GM12878 (cell line): ENCODE measurements around the gene ABCC9. TPM values are rescaled to one million over a fixed set of nuclear protein-coding genes. Genes with fewer than 3 reads are reported as not detected.

Experiments
- ATAC-seq: fragments of 200-7000 bp; cut with Tn5 transposase; 3 replicates; pipeline ENCODE4 v1.9.1; 2020; ENCODE audit warnings: mild to moderate bottlenecking, moderate library complexity
- BruUV-seq: library from RNA; stranded (reverse); fragments of 400-500 nt; replicated peaks from 2 replicates; lab custom pipeline; 2021; lab: Mats Ljungman, UMichigan
- CTCF ChIA-PET: fragments of 300-600 bp; sonication (Branson Sonifier 250); formaldehyde crosslinking; extraction: SDS; loops from one replicate; lab custom pipeline; 2021; ENCODE audit warnings: inconsistent platforms; lab: Yijun Ruan, JAX
- POLR2A ChIA-PET: fragments of 350-600 bp; formaldehyde crosslinking; extraction: SDS; loops from one replicate; lab custom pipeline; 2021; ENCODE audit warnings: inconsistent platforms; lab: Charles Lee
- RAD21 ChIA-PET: fragments of 300-600 bp; sonication (Branson Sonifier 250); formaldehyde crosslinking; loops from one replicate; lab custom pipeline; 2023; ENCODE audit warnings: antibody characterized with exemption; ENCODE audit not compliant: unreplicated experiment; lab: Charles Lee
- SMC1A ChIA-PET: fragments of 300-600 bp; sonication (Branson Sonifier 250); formaldehyde crosslinking; loops from one replicate; lab custom pipeline; 2023; ENCODE audit not compliant: unreplicated experiment, uncharacterized antibody; lab: Charles Lee
- DNase-seq: peaks from one replicate; pipeline ENCODE4 v3.0.0-alpha.2; 2011; ENCODE audit warnings: low read depth, low spot score
- FAIRE-seq: peaks from 3 replicates; lab custom pipeline; 2011; peaks lifted over from hg19 to GRCh38; lab: Jason Lieb, UNC
- H2AFZ ChIP-seq: 2 replicates; pipeline ENCODE4 v1.6.0; 2011; ENCODE audit warnings: low read depth, low read length, control low read depth; ENCODE audit not compliant: control insufficient read depth
- H3K27ac ChIP-seq: 2 replicates; pipeline ENCODE4 v1.5.1; 2011; ENCODE audit warnings: control low read depth; ENCODE audit not compliant: control insufficient read depth, insufficient read depth
- H3K27me3 ChIP-seq, 2 experiments: replicated peaks in 1 of 2; 2 replicates each; pipeline versions ENCODE4 v1.6.0 to v1.6.1; 2011; ENCODE audit warnings: low read length in 1 of 2; ENCODE audit not compliant: control insufficient read depth in 2 of 2, insufficient read depth in 2 of 2
- H3K36me3 ChIP-seq, 2 experiments: 2 replicates each; pipeline ENCODE4 v1.5.1; 2011; ENCODE audit warnings: low read length in 1 of 2; ENCODE audit not compliant: control insufficient read depth in 2 of 2, insufficient read depth in 2 of 2
- H3K4me1 ChIP-seq: 2 replicates; pipeline ENCODE4 v1.6.1; 2011; ENCODE audit warnings: mild to moderate bottlenecking, low read length, moderate library complexity, mixed read lengths; ENCODE audit not compliant: control insufficient read depth, insufficient read depth
- H3K4me2 ChIP-seq: 2 replicates; pipeline ENCODE4 v1.6.0; 2011; ENCODE audit warnings: control low read depth; ENCODE audit not compliant: control insufficient read depth, insufficient read depth
- H3K4me3 ChIP-seq: fragments of 200-600 bp; sonication (generic); 2 replicates; pipeline ENCODE4 v1.5.1; 2016
- H3K79me2 ChIP-seq: 2 replicates; pipeline ENCODE4 v1.6.0; 2011; ENCODE audit warnings: low read length; ENCODE audit not compliant: control insufficient read depth, insufficient read depth
- H3K9ac ChIP-seq: 2 replicates; pipeline ENCODE4 v1.8.0; 2011; ENCODE audit warnings: low read length, control low read depth, mixed read lengths; ENCODE audit not compliant: control insufficient read depth, insufficient read depth
- H3K9me3 ChIP-seq: replicated peaks from 3 replicates; pipeline ENCODE4 v1.5.1; 2011; ENCODE audit warnings: mild to moderate bottlenecking, low read length; ENCODE audit not compliant: control insufficient read depth, insufficient read depth
- H4K20me1 ChIP-seq: 2 replicates; pipeline ENCODE4 v1.6.0; 2011; ENCODE audit not compliant: control insufficient read depth, insufficient read depth
- CREB1 ChIP-seq: IDR thresholded peaks from 2 replicates; pipeline ENCODE4 v1.6.1; 2012; ENCODE audit warnings: low read depth, mild to moderate bottlenecking, inconsistent platforms
- ESRRA ChIP-seq: IDR thresholded peaks from 2 replicates; pipeline ENCODE4 v1.6.1; 2012; ENCODE audit warnings: mild to moderate bottlenecking, low read length, improper control_type of control experiment
- PAX5 ChIP-seq: IDR thresholded peaks from 2 replicates; pipeline ENCODE4 v1.6.1; 2011; ENCODE audit warnings: low read depth, low read length, borderline replicate concordance
- POLR2AphosphoS2 ChIP-seq: IDR thresholded peaks from 2 replicates; pipeline ENCODE4 v1.6.1; 2011; ENCODE audit warnings: low read depth, mild to moderate bottlenecking, low read length, improper control_type of control experiment, moderate library complexity
- TARDBP ChIP-seq: IDR thresholded peaks from 2 replicates; pipeline ENCODE4 v1.6.1; 2016; ENCODE audit warnings: borderline replicate concordance
- WRNIP1 ChIP-seq: IDR thresholded peaks from 2 replicates; pipeline ENCODE4 v1.6.1; 2011; ENCODE audit warnings: low read depth, low read length, improper control_type of control experiment, borderline replicate concordance
- YBX1 ChIP-seq: fragments of 450-650 bp; IDR thresholded peaks from 2 replicates; pipeline ENCODE4 v1.6.1; 2016; ENCODE audit warnings: antibody characterized with exemption
- WGBS: methylation state at CpG from one replicate; pipeline ENCODE4 v1.1.6; 2016; ENCODE audit warnings: low lambda C conversion rate; ENCODE audit not compliant: insufficient replicate concordance, insufficient coverage; ENCODE audit errors: missing lambda C conversion rate; 5-methylcytosine and 5-hydroxymethylcytosine counted together
- in situ Hi-C: fragments of 300-500 bp; cut with MboI; formaldehyde crosslinking; loops from 9 replicates; pipeline ENCODE4 v1.14.3; 2018; ENCODE audit warnings: mixed read lengths
- intact Hi-C: fragments of 100-400 bp; cut with micrococcal nuclease; formaldehyde crosslinking; loops from one replicate; pipeline ENCODE4 v1.14.2; 2022; ENCODE audit not compliant: unreplicated experiment
- polyA plus RNA-seq, 11 experiments: library from polyadenylated mRNA; depleted of rRNA in 4 of 11; unstranded in 6 of 11; stranded (reverse) in 5 of 11; fragments of >200 nt; fragmentation: Nextera tagmentation in 4 of 11; fragmentation: Illumina TruSeq in 1 of 11; extraction: Ambion mirVana in 4 of 11; extraction: Trizol in 1 of 11; gene quantifications; 1 replicate in 1 of 11; 2 replicates in 10 of 11; pipeline versions ENCODE4 v1.2.1 to v1.2.3, GENCODE V29; 2011 to 2016; ENCODE audit warnings: inconsistent platforms in 2 of 11, missing spikeins in 2 of 11, low read depth in 1 of 11
- total RNA-seq, 4 experiments: library from RNA; depleted of rRNA in 3 of 4; stranded (reverse); fragments of >200 nt in 3 of 4; fragmentation: Illumina TruSeq in 1 of 4; extraction: Trizol in 1 of 4; gene quantifications; 2 replicates each; pipeline versions ENCODE4 v1.2.1 to v1.2.3, GENCODE V29; 2013 to 2021
- TF ChIP-seq, protein P1 (sequence below): IDR thresholded peaks from 2 replicates; pipeline ENCODE4 v1.6.1; 2011; ENCODE audit warnings: low read depth, low read length, improper control_type of control experiment, borderline replicate concordance

ABCC9 gene
- total and polyA plus RNA-seq, 10 of the 15 experiments (the other 5 are each of a cell fraction or from before 2014, with no cell fraction given) = under 0.01 to 0.10 (median 0.04) TPM; not detected in 2

DNA sequence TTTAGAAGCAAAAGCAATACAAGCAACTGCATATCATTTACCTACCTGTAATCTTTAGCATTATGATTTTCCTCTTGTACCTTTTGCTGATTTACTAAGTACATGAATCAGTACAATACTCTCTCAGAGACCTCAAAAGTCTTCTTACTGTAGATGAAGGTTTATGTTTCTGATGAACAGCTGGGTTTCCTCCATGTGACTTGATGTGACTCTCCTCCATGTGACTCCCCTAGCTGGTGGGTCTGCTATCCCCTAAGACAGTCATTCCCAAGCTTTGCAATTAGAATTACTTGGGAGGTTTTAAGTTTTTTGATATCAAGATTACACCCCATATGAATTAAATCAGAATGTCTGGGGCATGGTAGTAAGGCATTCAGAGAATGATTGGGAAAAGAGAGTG lies 32.0 kb upstream of the ABCC9 start (continued):
- TF ChIP-seq WRNIP1 = no peak
- TF ChIP-seq, protein P1, sequence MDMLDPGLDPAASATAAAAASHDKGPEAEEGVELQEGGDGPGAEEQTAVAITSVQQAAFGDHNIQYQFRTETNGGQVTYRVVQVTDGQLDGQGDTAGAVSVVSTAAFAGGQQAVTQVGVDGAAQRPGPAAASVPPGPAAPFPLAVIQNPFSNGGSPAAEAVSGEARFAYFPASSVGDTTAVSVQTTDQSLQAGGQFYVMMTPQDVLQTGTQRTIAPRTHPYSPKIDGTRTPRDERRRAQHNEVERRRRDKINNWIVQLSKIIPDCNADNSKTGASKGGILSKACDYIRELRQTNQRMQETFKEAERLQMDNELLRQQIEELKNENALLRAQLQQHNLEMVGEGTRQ = no peak

DNA sequence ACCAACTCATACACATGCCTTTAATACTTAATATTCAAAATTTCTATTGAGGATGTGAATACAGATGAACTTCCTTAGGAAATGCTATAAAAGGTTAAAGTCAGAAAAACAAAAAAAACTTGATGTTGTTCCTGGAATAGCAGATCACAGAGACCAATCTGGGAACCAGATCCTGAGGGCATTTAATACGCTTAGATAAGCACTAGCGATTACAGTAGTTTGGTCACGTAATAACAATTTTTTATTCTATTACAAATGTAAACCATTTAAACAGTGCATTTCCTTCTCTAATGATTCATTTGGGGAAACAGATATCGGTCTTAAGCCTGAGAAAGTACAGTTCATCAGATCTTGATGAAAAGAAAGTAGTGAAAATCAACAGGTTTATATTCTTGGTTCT lies 30.8 kb upstream of the ABCC9 start:
- intact Hi-C loops = no loop called here
- Histone ChIP-seq H3K4me1 (no peaks in the 10 kb centered on the region), H3K4me2 (no peak overlapping the region), H3K4me3 (no peak overlapping the region), H3K27ac (no peak overlapping the region), H3K9ac (no peak overlapping the region), H3K9me3 (no peaks in the 10 kb centered on the region), H2AFZ (no peak overlapping the region), H3K27me3 (no peaks in the 10 kb centered on the region), H3K79me2 (no peaks in the 10 kb centered on the region), H3K36me3 (no peaks in the 10 kb centered on the region), H4K20me1 (no peaks in the 10 kb centered on the region)
- RAD21 ChIA-PET = no interaction called here
- POLR2A ChIA-PET = no interaction called here
- CTCF ChIA-PET = no interaction called here
- TF ChIP-seq POLR2AphosphoS2 (no peak), YBX1 (no peak), TARDBP (no peak), CREB1 (no peak), ESRRA (no peak), PAX5 (no peak)
- no peak for ATAC-seq
- no TSS peak for BruUV-seq
- SMC1A ChIA-PET = no interaction called here
- WGBS = 30% methylated on average over 4 of the region's 4 CpGs
- in situ Hi-C loops = no loop called here
- FAIRE-seq = no peak
- DNase-seq = no peak
